BLaER1 (cell line): ENCODE measurements around the gene NUSAP1.
A peak's percentile ranks its signal among the peaks of the same experiment; 100 is the strongest.
"Not testable (repeated sequence)": the region's sequence is repeated elsewhere in the genome, so short reads cannot be mapped to it uniquely, and the experiment has no call there.

Source experiments
- H3K27ac ChIP-seq: shearing (Covaris generic); formaldehyde crosslinking; 2 replicates; pipeline ENCODE4 v1.8.1; 2022
- H3K27me3 ChIP-seq: shearing (Covaris generic); formaldehyde crosslinking; 2 replicates; pipeline ENCODE4 v1.8.1; 2022
- H3K36me3 ChIP-seq: shearing (Covaris generic); formaldehyde crosslinking; 2 replicates; pipeline ENCODE4 v1.8.1; 2022
- H3K4me1 ChIP-seq: shearing (Covaris generic); formaldehyde crosslinking; 2 replicates; pipeline ENCODE4 v1.8.1; 2022
- H3K4me2 ChIP-seq: shearing (Covaris generic); formaldehyde crosslinking; 2 replicates; pipeline ENCODE4 v1.8.1; 2022
- H3K4me3 ChIP-seq: shearing (Covaris generic); formaldehyde crosslinking; 2 replicates; pipeline ENCODE4 v1.8.1; 2022
- H3K9ac ChIP-seq: shearing (Covaris generic); formaldehyde crosslinking; 2 replicates; pipeline ENCODE4 v1.8.1; 2022
- H3K9me3 ChIP-seq: shearing (Covaris generic); formaldehyde crosslinking; 2 replicates; pipeline ENCODE4 v1.8.1; 2022
- H4K20me1 ChIP-seq: shearing (Covaris generic); formaldehyde crosslinking; 2 replicates; pipeline ENCODE4 v1.8.1; 2022
- Cebpa-rat ChIP-seq: shearing (Covaris generic); IDR thresholded peaks from 2 replicates; pipeline ENCODE4 v1.8.1; 2022

Gene NUSAP1

DNA sequence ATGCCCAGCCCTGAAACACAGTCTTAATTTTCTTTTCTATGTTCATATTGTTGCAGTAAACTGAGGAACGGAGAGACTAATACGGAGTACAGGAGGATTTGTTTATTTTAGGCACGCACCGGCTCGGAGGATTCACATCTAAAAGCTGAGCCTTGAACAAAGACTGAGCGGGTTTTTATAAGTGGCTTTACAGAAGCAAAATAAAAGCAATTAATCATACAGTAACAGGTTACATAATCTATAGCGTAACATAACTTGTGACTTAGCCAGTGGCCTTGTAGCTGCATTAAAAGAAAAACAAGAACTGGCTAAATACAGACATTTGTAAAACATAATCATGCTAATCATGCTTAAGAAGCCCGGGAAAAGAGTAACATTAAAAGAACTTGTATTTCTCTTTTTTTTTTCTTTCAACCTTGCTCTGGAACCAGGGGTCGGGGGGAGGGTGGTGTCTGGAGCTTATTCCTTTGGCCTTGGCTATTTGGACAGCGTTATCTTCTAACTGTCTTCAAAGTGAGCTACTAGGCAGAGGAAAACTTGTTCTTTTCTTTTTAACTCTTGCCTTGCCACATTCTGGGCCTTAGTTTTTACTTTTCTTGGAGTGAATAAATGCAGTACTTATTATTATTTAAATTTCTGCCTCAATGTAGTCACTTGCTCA is 17.5 kb downstream of the NUSAP1 start:
- Histone ChIP-seq H3K27ac (no peak overlapping the region), H3K9me3 (no peaks in the 10 kb centered on the region), H3K27me3 (no peaks in the 10 kb centered on the region), H3K9ac (no peak overlapping the region), H3K4me3 (no peak overlapping the region), H3K4me1 (no peaks in the 10 kb centered on the region), H3K36me3 (peaks cover 100% of the 10 kb centered on the region), H4K20me1 (peaks cover 48% of the 10 kb centered on the region), H3K4me2 (no peak overlapping the region)
- no peak for TF ChIP-seq Cebpa-rat

DNA sequence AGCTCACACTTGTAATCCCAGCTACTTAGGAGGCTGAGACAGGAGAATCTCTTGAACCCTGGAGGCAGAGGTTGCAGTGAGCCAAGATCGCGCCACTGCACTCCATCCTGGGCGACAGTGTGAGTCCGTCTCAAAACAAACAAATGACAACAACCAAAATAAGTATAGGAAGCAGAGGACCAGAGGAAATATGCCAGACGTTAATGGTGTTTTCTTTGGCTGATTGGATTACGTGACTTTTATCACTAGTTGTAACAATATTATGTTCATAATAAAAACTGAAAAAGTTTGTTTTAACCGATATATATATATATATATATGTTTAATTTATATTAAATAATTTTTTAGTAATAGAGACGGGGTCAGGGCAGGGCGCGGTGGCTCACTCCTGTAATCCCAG is 21.7 kb downstream of the NUSAP1 start:
- Histone ChIP-seq H4K20me1 (peaks cover 12% of the 10 kb centered on the region; the same call in 1 of the 2 replicates), H3K27me3 (no peaks in the 10 kb centered on the region), H3K4me2 (no peak overlapping the region), H3K4me3 (no peak overlapping the region), H3K36me3 (peaks cover 100% of the 10 kb centered on the region), H3K9ac (no peak overlapping the region), H3K9me3 (no peaks in the 10 kb centered on the region), H3K4me1 (no peaks in the 10 kb centered on the region), H3K27ac (no peak overlapping the region)
- TF ChIP-seq Cebpa-rat, result no peak

DNA sequence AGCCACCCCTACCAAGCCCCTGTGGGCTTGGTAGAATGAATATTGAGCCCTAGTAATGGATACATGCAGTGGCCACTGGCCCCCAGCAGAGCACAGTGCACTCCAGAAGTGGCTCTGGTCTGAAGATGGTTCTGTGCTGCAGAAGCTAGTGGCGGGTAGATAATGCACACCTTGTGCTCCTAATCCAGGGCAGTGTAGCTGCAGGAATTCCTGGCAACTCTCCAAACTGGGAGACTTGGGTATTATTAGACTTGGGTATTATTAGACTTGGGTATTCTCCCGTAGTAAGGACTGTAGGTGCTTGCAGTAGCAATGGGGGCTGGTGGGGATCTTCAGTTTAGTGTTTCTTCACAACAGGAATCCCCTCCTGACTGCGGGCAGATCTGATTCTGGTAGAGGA is 34.7 kb downstream of the NUSAP1 start:
- H3K36me3 ChIP-seq, result peaks cover 100% of the 10 kb centered on the region
- no peak for TF ChIP-seq Cebpa-rat
- H3K4me2 ChIP-seq, result no peak overlapping the region
- H3K9me3 ChIP-seq, result no peaks in the 10 kb centered on the region
- no peak overlapping the region for H3K9ac ChIP-seq
- H4K20me1 ChIP-seq, result peaks cover 37% of the 10 kb centered on the region
- H3K4me1 ChIP-seq, result no peaks in the 10 kb centered on the region
- H3K27me3 ChIP-seq, result no peaks in the 10 kb centered on the region
- no peak overlapping the region for H3K4me3 ChIP-seq
- no peak overlapping the region for H3K27ac ChIP-seq

DNA sequence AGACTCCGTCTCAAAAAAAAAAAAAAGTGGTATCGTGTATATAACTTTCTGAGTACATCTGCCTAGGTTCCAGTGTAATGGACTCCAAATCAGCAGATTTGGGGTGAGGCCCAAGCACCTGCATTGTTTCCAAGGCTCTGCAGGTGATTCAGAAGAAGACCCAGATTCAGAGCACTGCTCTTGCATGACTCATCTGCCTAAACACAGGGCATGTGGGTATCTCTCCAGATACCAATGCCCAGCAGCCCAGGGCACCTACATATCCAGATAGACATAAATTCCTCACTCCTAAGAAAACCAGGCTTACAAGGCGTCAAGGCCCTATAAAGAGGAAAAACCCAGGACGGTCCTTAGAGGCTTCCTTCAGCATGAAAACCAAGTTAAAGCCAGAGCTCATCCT is 45.3 kb downstream of the NUSAP1 start:
- H4K20me1 ChIP-seq, result no peaks in the 10 kb centered on the region
- H3K27me3 ChIP-seq, result no peaks in the 10 kb centered on the region
- H3K4me2 ChIP-seq, result no peak overlapping the region
- H3K4me3 ChIP-seq, result no peak overlapping the region
- H3K4me1 ChIP-seq, result no peaks in the 10 kb centered on the region
- no peak for TF ChIP-seq Cebpa-rat
- no peak overlapping the region for H3K9ac ChIP-seq
- H3K9me3 ChIP-seq, result peaks cover 4% of the 10 kb centered on the region; the same call in 1 of the 2 replicates
- peaks cover 89% of the 10 kb centered on the region for H3K36me3 ChIP-seq
- H3K27ac ChIP-seq, result no peak overlapping the region

DNA sequence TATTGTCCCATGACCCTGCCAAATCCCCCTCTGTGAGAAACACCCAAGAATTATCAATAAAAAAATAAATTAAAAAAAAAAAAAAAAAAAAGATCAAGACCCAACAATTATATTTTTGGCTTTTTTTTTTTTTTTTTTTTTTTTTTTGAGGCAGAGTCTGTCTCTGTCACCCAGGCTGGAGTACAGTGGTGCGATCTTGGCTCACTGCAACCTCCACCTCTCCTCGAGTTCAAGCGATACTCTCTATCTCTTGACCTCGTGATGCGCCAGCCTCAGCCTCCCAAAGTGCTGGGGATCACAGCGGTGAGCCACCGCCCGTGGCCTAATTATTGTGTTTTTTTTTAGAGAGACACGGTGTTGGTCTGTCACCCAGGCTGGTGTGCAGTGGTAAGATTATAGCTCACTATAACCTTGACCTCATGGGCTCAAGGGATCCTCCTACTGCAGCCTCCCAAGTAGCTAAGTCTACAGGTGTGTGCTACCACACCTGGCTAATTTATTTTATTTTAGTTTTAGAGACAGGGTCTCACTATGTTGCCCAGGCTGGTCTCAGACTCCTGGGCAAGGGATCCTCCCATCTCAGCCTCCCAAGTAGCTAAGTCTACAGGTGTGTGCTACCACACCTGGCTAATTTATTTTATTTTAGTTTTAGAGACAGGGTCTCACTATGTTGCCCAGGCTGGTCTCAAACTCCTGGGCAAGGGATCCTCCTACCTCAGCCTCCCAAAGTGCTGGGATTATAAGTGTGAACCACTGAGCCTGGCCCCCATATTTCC is 51.5 kb downstream of the NUSAP1 start:
- not testable (repeated sequence) for H3K27ac ChIP-seq, H3K4me1 ChIP-seq, H3K4me2 ChIP-seq, H4K20me1 ChIP-seq, H3K9me3 ChIP-seq, H3K9ac ChIP-seq, H3K4me3 ChIP-seq, H3K27me3 ChIP-seq
- H3K36me3 ChIP-seq, result peaks cover 79% of the 10 kb centered on the region

DNA sequence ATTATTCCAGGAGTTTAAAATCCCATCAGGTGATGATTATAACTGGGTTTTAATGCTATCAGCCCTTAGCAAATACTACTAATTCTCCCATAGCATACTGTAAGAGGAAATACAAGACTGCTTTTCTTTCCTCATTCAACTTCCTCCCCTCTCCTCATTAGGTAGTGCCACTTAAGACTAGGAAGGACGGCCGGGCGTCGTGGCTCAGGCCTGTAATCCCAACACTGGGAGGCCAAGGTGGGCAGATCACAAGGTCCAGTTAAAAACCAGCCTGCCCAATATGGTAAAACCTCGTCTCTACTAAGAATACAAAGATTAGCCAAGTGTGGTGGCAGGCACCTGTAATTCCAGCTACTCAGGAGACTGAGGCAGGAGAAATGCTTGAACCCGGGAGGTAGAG is 55.0 kb downstream of the NUSAP1 start:
- Histone ChIP-seq H3K27me3 (no peaks in the 10 kb centered on the region), H3K4me1 (no peaks in the 10 kb centered on the region), H3K4me2 (no peak overlapping the region), H3K4me3 (no peak overlapping the region), H3K9me3 (no peaks in the 10 kb centered on the region), H3K36me3 (peaks cover 74% of the 10 kb centered on the region), H3K27ac (no peak overlapping the region), H4K20me1 (no peaks in the 10 kb centered on the region), H3K9ac (no peak overlapping the region)
- TF ChIP-seq Cebpa-rat, result no peak

DNA sequence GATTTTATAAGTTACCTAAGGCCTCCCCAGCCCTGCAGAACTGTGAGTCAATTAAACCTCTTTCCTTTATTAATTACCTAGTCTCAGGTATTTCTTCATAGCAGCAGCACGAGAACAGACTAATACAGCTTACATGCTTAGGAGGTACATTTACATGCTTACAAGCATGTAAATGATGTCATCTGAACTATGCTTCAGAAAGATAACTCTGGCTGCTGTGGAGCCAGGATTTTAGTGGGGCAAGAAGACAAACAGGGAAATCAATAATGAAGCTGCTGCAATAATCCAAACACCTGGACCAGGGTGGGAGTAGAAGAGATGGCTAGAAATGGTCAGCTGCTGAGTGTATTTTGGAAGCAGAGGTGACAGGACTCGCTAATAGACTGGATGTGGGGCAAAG is 60.0 kb downstream of the NUSAP1 start:
- Histone ChIP-seq H3K9me3 (no peaks in the 10 kb centered on the region), H3K4me1 (no peaks in the 10 kb centered on the region), H3K27ac (no peak overlapping the region), H3K4me3 (no peak overlapping the region), H3K36me3 (peaks cover 84% of the 10 kb centered on the region), H3K4me2 (no peak overlapping the region), H3K9ac (no peak overlapping the region), H3K27me3 (no peaks in the 10 kb centered on the region), H4K20me1 (no peaks in the 10 kb centered on the region)
- no peak for TF ChIP-seq Cebpa-rat

DNA sequence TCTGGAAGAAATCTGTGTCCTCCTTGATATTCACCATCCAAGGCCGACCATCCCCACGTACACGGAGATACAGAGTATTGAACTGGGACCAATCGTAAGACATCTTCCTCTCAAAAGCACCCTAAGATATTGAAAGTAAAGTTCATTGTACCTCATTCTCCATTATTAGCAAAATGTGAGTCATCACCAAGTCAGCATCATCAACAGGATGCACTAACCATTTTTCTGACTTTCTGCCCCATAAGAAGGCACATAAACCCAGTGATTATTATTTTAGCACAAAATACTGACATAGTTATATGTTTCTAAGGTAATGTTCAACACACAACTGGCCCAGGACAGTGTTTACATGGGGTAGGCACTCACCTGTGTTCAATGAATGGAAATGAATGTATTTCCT is 62.2 kb downstream of the NUSAP1 start:
- H3K9ac ChIP-seq, result no peak overlapping the region
- no peaks in the 10 kb centered on the region for H3K4me1 ChIP-seq
- peaks cover 73% of the 10 kb centered on the region for H3K36me3 ChIP-seq
- H3K4me2 ChIP-seq, result no peak overlapping the region
- no peak overlapping the region for H3K4me3 ChIP-seq
- no peaks in the 10 kb centered on the region for H4K20me1 ChIP-seq
- H3K27me3 ChIP-seq, result no peaks in the 10 kb centered on the region
- H3K27ac ChIP-seq, result no peak overlapping the region
- no peaks in the 10 kb centered on the region for H3K9me3 ChIP-seq
- no peak for TF ChIP-seq Cebpa-rat

DNA sequence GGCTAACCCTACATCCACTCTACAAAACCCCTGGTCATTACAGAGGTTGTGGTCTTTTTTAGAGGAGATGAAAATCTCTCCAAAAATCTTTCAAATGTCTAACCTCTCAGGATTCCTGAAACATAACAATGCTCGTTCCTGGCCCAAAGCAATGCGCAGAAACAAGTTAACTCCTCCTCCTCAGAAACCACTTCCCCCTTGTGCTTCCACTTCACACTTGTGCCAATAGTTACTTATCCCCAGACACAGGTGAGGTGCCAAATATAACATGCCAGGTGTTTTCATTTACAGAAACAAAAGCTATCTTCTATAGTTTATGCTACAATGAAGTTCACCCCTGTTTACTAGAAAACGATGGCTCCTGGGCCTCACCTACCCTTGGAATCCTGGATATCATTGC is 63.4 kb downstream of the NUSAP1 start:
- peaks cover 70% of the 10 kb centered on the region for H3K36me3 ChIP-seq
- H3K4me1 ChIP-seq, result peaks cover 4% of the 10 kb centered on the region; the same call in 1 of the 2 replicates
- no peak for TF ChIP-seq Cebpa-rat
- H3K27me3 ChIP-seq, result no peaks in the 10 kb centered on the region
- no peak overlapping the region for H3K4me3 ChIP-seq
- no peaks in the 10 kb centered on the region for H4K20me1 ChIP-seq
- H3K9me3 ChIP-seq, result no peaks in the 10 kb centered on the region
- H3K27ac ChIP-seq, result no peak overlapping the region
- H3K4me2 ChIP-seq, result no peak overlapping the region
- no peak overlapping the region for H3K9ac ChIP-seq

DNA sequence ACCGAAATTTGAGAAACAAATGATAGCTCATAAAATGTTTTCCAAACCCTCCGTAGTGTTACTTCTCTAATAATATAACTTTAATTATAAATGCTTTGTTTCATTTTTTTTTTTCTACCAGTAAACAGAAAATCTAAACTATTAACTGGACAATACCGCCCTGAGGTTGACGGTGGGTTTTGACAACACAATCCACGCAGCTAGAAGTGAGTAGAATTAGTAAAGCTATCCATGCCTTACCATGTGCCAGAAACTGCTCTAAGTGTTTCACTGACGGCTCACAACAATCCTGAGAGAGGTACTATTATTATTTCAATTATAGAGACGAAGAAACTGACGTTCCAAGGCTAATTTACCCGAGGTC is 69.2 kb downstream of the NUSAP1 start:
- no peak for TF ChIP-seq Cebpa-rat
- no peaks in the 10 kb centered on the region for H3K9me3 ChIP-seq
- peak overlapping the region; percentile 89 for H3K4me2 ChIP-seq
- no peaks in the 10 kb centered on the region for H4K20me1 ChIP-seq
- peak overlapping the region; percentile 86 for H3K27ac ChIP-seq
- H3K36me3 ChIP-seq, result peaks cover 17% of the 10 kb centered on the region
- peaks cover 30% of the 10 kb centered on the region for H3K4me1 ChIP-seq
- H3K27me3 ChIP-seq, result no peaks in the 10 kb centered on the region
- H3K4me3 ChIP-seq, result peak overlapping the region; percentile 79
- peak overlapping the region; percentile 89 for H3K9ac ChIP-seq
